CD4-positive, alpha-beta T cell treated with Interleukin-10 for 1 hour (primary cell): ENCODE data around the gene CNST.
"Not testable (repeated sequence)": the region's sequence is repeated elsewhere in the genome, so short reads cannot be mapped to it uniquely, and the experiment has no call there.

Experiments used
- DNase-seq: peaks from one replicate; pipeline ENCODE4 v3.0.0-alpha.2; 2020

CNST gene

GRCh38 chr1:246587606-246588005 is 21.4 kb downstream of the CNST start:
- DNase-seq, result no peak

GRCh38 chr1:246588159-246588721 is 22.0 kb downstream of the CNST start:
- DNase-seq, result no peak

GRCh38 chr1:246589919-246590318 is 23.7 kb downstream of the CNST start:
- not testable (repeated sequence) for DNase-seq

GRCh38 chr1:246591047-246591446 is 24.8 kb downstream of the CNST start:
- no peak for DNase-seq

DNA sequence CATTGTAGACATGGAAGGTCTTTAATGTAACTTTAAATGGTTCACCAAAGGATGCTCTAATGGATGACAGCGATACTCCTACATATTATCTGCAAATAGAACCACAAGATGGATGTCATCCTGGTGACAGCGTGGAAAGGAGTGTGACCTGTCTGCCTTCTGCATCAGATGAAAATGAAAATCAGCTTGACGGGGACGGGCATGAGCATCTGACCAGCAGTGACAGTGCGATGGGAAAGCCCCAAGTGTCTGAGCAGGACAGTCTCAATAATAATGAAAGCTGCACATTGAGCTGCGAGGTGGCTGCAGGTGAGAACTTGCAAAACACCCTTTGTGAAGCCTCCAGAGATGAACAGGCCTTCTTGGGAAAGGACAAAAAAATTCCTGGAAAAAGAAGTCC is 25.2 kb downstream of the CNST start:
- no peak for DNase-seq

DNA sequence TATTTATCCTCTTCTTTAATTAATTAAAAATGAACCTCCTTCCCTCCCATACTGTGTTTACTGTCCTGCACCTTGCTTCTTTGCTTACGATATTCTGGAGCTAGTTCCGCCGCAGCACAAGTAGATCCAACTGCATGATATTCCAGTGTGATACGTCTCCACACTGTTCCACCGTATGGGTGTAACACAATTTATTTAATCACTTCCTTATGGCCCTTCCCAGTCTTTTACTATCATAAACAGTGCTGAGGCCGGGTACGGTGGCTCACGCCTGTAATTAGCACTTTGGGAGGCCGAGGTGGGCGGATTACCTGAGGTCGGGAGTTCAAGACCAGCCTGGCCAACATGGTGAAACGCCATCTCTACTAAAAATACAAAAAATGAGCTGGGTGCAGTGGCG is 25.7 kb downstream of the CNST start:
- DNase-seq, result no peak

GRCh38 chr1:246592695-246593094 is 26.4 kb downstream of the CNST start:
- no peak for DNase-seq

GRCh38 chr1:246595146-246595545 is 28.9 kb downstream of the CNST start:
- no peak for DNase-seq

DNA sequence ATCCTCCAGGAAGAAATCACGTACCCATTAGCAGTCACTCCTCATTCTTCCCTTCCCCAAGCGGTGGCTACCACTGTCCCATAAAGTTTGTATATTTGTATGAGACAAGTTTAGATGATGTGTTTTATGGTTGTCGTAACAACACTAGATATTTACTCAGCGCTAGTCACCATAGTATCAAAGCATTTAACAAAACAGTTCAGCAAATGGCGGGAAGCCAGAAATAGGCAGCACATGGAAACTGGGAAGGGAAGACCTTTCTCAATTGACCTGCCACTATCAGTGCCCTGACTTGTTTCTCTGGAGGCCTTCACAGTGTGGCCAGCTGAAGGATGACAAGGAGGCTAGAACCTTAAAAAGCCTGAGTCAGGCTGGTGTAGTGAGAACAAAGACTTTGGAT is 31.1 kb downstream of the CNST start:
- DNase-seq, result no peak

GRCh38 chr1:246597971-246598370 is 31.7 kb downstream of the CNST start:
- DNase-seq, result no peak

DNA sequence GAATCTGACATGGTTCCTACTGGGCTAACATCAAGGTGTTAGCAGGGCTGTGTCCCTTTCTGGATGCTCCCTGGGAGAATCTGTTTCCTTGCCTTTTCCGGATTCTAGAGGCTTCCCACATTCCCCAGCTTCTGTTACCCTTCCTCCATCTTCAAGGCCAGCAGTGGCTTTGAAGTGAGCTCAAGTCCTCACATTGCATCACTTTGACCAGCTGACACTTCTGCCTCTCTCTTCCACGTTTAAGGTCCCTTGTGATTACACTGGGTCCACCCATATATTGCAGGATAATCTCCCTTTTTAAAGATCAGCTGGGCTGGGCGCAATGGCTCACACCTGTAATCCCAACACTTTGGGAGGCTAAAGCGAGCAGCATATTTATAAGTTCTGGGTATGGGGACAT is 33.1 kb downstream of the CNST start:
- no peak for DNase-seq

DNA sequence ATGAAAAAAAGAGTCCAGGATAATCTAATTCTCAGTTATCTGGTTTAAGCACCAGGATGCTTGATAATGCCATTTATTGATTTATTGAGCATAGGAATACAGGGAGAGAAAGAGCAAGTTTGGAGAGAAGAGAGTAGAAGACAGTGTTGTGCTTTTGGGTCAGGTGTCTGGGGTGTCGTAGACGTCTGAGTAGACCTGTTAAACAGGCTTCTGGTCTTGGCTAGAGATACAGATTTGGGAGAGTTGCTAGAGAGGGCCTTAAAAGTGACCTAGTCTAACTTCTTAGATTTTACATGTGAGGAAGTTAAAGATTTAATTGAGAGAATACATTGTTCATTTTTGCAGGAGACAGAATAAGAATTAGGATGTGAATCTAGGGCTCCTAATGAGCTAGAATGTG is 34.3 kb downstream of the CNST start:
- DNase-seq, result no peak

GRCh38 chr1:246602194-246602593 is 35.9 kb downstream of the CNST start:
- DNase-seq, result peak; percentile 12

- DNase-seq, result not testable (repeated sequence)
Measured at GRCh38 chr1:246605231-246605630, 39.0 kb downstream of the CNST start.

DNA sequence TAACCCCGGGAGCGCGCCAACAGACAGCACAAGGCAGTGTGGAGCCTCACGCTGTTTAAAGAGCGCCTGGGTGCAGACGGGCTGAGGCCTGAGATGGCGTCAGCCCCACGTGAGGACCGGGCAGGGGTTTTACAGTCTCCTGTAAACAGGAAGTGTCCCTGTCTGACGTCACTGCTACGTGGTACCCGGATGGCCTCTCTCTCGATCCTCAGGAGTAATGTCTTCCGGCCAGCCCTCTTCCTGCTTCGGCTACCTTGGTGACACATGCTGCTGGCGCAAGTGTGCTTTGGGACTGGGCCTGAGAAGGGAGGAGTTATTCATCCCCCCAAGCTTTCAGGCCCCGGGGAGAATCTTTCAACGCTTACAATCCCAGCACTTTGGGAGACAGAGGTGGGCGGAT is 41.2 kb downstream of the CNST start:
- DNase-seq, result no peak

DNA sequence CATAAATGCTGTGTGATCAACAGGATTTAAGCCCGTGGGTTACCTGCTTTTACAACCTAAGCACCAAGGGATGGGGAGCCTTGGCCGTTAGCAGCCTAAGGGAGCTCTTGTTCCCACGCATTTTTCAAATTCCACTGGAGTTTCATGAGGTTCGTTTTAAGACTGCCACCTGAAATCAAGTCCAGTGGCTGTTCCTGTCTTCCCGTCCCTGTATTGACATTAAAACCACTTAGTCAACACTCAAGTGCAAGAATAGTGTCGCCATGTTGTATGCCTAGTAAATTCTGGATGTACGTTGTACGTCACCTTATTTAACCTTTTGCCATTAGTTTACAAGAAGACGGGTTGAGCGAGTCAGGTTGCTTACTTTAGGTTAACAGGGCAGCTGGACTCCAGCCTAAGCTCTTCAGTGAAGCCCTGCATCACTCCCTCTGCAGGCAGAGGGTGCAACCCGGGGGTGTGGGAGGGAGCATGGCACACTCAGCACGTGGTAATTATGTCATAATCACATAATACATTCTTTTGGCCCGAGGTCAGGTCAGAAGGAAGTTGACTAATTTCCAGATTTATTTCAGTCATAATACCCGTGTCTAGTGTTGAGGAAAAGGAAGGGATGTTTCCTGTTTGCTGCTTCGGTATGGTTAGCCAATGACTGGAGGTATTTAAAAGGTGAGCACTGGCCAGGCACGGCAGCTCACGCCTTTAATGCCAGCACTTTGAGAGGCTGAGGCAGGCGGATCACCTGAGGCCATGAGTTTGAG is 42.5 kb downstream of the CNST start:
- no peak for DNase-seq

- no peak for DNase-seq
Measured at GRCh38 chr1:246609632-246610031, 43.4 kb downstream of the CNST start.

DNA sequence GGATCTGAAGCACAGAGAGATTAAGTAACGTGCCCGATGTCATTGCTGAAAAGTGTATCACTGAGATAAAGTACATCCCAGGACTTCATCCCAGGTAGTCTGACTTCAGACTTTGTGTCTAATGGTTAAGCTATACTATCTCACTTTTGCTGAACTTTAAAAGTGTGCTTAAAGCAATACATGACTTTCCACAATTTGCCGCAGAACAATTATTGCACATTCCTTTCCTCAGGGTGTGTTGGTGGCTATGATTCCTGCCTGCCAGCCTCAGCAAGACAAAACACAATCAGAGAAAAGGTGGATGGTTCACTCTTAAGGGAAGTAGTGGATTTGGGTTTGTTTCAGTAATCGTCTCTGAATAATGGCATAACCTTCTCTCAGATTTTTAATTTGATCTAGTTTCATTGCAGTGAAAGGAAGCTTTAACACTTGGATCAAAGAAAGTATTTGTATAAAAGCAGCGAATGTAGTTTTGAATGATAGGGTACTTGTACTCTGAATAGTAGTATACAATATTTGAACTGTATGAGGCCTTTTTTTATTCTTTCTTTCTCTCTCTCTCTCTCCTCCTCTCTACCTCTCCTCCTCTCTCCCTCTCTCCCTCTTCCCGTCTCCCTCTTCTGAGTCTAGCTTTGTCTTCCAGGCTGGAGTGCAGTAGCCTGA is 47.0 kb downstream of the CNST start:
- no peak for DNase-seq

DNA sequence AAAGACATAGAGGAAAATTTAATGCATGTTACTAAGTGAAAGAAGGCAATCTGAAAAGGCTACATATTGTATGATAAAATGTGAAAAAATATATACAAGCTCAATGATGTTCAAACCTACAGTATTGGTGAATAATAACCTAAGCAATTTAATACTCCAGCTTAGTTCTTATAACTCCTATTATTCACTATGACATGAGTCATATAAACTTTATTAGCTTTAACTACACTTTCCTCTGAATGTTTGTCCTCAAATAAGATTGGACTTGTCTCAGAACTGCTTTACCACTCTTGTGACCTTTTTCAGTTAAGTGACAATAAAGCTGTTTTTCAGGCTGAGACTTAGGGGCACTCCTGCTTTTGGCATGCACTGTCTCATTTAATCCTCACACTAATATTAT is 50.9 kb downstream of the CNST start:
- DNase-seq, result no peak

DNA sequence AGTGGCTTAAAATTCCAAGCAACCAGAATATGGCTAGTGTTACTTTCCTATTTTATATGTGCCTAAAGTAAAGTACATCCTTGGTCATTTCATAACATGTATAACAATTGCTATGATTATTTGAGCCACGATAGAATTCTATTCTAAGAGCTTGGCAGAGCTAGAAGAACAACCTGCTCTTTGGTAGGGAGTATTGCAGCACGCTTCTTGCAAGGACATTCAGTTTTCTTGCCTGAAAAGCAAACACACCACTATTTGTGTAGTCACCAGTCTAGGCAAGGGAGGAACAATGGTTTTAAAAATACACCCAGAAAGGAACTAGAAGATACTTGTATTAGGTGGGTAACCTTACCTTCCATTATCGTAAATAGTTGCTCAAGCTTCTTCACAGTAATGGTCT is 51.5 kb downstream of the CNST start:
- DNase-seq, result no peak

DNA sequence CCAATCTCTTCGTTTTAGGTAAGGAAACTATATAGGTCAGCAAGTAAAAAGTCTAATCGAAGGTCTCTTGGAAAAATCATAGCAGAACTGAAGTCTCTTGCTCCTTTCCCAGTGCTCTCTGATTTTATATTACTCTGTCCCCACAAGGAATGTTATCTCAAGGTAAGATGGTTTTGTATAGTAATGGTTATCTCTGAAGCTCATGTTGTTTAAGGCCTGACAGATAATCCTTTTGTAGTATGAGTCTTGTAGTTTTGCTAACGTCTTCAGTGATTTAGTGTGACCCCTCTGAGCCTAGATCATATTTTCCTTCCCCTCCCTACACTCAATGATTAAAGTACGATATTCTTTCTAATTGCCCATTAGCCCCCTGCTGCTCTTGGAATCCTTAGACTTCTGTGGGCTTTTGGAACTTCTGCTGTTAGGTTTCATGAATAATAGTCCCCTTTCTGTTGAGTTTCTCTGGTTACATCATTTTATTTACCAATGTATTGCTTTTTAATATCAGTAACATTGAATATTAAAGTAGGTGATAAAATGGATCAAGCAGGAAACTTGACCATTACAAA is 52.1 kb downstream of the CNST start:
- no peak for DNase-seq

DNA sequence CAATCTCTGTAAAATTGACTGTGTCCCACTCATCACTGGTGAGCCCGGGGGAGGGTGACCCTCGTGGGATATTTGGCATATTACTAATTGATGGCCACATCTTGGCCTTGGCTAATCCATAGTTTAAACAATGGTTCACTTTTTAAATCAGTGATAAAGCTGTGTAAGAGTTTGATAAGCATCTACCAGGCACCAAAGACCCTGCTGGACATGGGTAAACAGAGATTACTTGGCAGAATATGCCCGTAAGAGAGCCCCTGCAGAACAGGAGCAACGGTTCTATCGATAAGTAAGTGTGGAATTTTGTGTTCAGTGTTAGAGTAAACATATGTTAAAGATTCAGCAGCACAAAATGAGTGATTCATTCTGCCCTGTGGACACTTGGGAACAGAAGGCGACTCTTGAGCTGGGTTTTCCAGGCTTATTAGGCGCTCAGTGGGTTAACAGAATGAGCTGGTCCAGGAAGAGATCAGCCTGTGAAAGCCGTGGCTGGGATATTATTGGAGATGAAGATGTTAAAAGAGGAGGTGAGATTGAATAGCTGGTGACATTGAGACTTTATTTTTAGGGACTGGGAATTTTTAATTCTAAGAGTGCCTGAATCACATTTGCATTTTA is 55.9 kb downstream of the CNST start:
- no peak for DNase-seq

- no peak for DNase-seq
Measured at GRCh38 chr1:246624091-246624490, 57.8 kb downstream of the CNST start.

DNA sequence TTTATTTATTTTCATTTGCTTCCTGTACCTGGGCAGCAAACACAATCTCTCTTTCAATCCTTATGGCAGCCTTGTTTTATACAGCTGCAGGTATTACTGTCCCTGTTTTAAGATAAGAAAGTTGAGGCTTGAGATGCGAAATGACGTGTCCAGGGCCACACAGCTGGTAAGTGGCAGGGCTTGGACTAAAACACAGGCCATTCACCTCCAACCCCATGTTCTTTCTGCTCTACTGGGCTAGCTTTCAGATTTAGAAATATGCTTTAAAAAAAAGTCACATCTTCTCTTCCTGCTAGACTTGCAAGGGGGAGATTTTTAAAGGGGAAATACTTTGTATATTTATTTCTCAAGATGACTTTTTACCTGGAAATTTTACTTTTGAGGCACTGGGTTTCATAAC is 62.8 kb downstream of the CNST start:
- DNase-seq, result no peak
